DMS79 (cell line): ENCODE results near the gene FUCA1.
"Not testable (repeated sequence)": the region's sequence is repeated elsewhere in the genome, so short reads cannot be mapped to it uniquely, and the experiment has no call there.

Experiments used
- DNase-seq: peaks from one replicate; lab custom pipeline; 2025; lab: John Stamatoyannopoulos, UW

Gene FUCA1

GRCh38 chr1:23837908-23838307 lies 30.2 kb downstream of the FUCA1 start:
- no peak for DNase-seq

- DNase-seq = no peak
Measured at GRCh38 chr1:23836037-23836436, 32.1 kb downstream of the FUCA1 start.

- DNase-seq = not testable (repeated sequence)
Measured at GRCh38 chr1:23834156-23834555, 33.9 kb downstream of the FUCA1 start.

GRCh38 chr1:23827717-23828116 lies 40.4 kb downstream of the FUCA1 start:
- no peak for DNase-seq

- DNase-seq = not testable (repeated sequence)
Measured at GRCh38 chr1:23826590-23826989, 41.5 kb downstream of the FUCA1 start.

GRCh38 chr1:23825762-23826522 lies 42.1 kb downstream of the FUCA1 start:
- DNase-seq = no peak

GRCh38 chr1:23825076-23825761 lies 42.9 kb downstream of the FUCA1 start, which contains the start of gene HMGCL:
HMGCL (minus strand) TSS chr1:23825429; CDS start chr1:23825415, 14 bp downstream.
- DNase-seq = peak; percentile 85

GRCh38 chr1:23824711-23825075 lies 43.4 kb downstream of the FUCA1 start:
- no peak for DNase-seq

GRCh38 chr1:23823767-23824166 lies 44.3 kb downstream of the FUCA1 start:
- DNase-seq = no peak

- no peak for DNase-seq
Measured at GRCh38 chr1:23817633-23818032, 50.5 kb downstream of the FUCA1 start.

- no peak for DNase-seq
Measured at GRCh38 chr1:23816906-23817305, 51.2 kb downstream of the FUCA1 start.

GRCh38 chr1:23816361-23816760 lies 51.7 kb downstream of the FUCA1 start:
- DNase-seq = no peak

GRCh38 chr1:23814016-23814415 lies 54.1 kb downstream of the FUCA1 start:
- no peak for DNase-seq

GRCh38 chr1:23810818-23811540 lies 57.1 kb downstream of the FUCA1 start:
- no peak for DNase-seq

- DNase-seq = no peak
Measured at GRCh38 chr1:23809751-23810171, 58.3 kb downstream of the FUCA1 start.

GRCh38 chr1:23807453-23807852 lies 60.6 kb downstream of the FUCA1 start:
- DNase-seq = no peak

- DNase-seq = no peak
Measured at GRCh38 chr1:23806280-23806679, 61.8 kb downstream of the FUCA1 start.

GRCh38 chr1:23805025-23805424 lies 63.1 kb downstream of the FUCA1 start:
- DNase-seq = no peak

GRCh38 chr1:23804183-23804835 lies 63.8 kb downstream of the FUCA1 start:
- no peak for DNase-seq

GRCh38 chr1:23803674-23804073 lies 64.4 kb downstream of the FUCA1 start:
- no peak for DNase-seq

GRCh38 chr1:23802809-23803342 lies 65.2 kb downstream of the FUCA1 start:
- DNase-seq = not testable (repeated sequence)

GRCh38 chr1:23801876-23802275 lies 66.2 kb downstream of the FUCA1 start:
- no peak for DNase-seq
